Activated T-cell treated with anti-CD3 and anti-CD28 coated beads, Interleukin-2, amount 50 U/mL, for 24 hours (primary cell): ENCODE results near the gene TBC1D22A.

ENCODE experiments used
- DNase-seq: peaks from one replicate; pipeline ENCODE4 v3.0.0-alpha.2; 2020
- H3K27ac Mint-ChIP-seq: 2 replicates; pipeline ENCODE4 v1.8.0; 2020; ENCODE audit warnings: mild to moderate bottlenecking, mixed read lengths
- H3K27me3 Mint-ChIP-seq: 2 replicates; pipeline ENCODE4 v1.8.0; 2020; ENCODE audit warnings: mixed read lengths
- H3K36me3 Mint-ChIP-seq: 2 replicates; pipeline ENCODE4 v1.8.0; 2020; ENCODE audit warnings: low read depth, mixed read lengths
- H3K4me1 Mint-ChIP-seq: 2 replicates; pipeline ENCODE4 v1.8.0; 2020; ENCODE audit warnings: low read depth, mixed read lengths
- H3K4me3 Mint-ChIP-seq: 2 replicates; pipeline ENCODE4 v1.8.0; 2020; ENCODE audit warnings: mild to moderate bottlenecking, moderate library complexity, mixed read lengths
- H3K9me3 Mint-ChIP-seq: 2 replicates; pipeline ENCODE4 v1.8.0; 2020; ENCODE audit warnings: mixed read lengths

TBC1D22A gene

GRCh38 chr22:46769706-46770105 lies 7.3 kb downstream of the TBC1D22A start:
- H3K36me3 Mint-ChIP-seq: peaks cover 46% of the 10 kb centered on the region
- H3K9me3 Mint-ChIP-seq: no peaks in the 10 kb centered on the region
- H3K27me3 Mint-ChIP-seq: no peaks in the 10 kb centered on the region
- peak overlapping the region; percentile 92 for H3K27ac Mint-ChIP-seq
- DNase-seq: no peak
- H3K4me1 Mint-ChIP-seq: peaks cover 77% of the 10 kb centered on the region
- no peak overlapping the region for H3K4me3 Mint-ChIP-seq

- H3K27me3 Mint-ChIP-seq: no peaks in the 10 kb centered on the region
- H3K9me3 Mint-ChIP-seq: no peaks in the 10 kb centered on the region
- no peak for DNase-seq
- H3K27ac Mint-ChIP-seq: peak overlapping the region; percentile 92
- peaks cover 41% of the 10 kb centered on the region for H3K36me3 Mint-ChIP-seq
- H3K4me1 Mint-ChIP-seq: peaks cover 77% of the 10 kb centered on the region
- H3K4me3 Mint-ChIP-seq: no peak overlapping the region
These were observed 7.7 kb downstream of the TBC1D22A start for GRCh38 chr22:46770151-46770641.

GRCh38 chr22:46770726-46771125 lies 8.3 kb downstream of the TBC1D22A start:
- H3K9me3 Mint-ChIP-seq: no peaks in the 10 kb centered on the region
- no peaks in the 10 kb centered on the region for H3K27me3 Mint-ChIP-seq
- H3K4me1 Mint-ChIP-seq: peaks cover 80% of the 10 kb centered on the region
- no peak for DNase-seq
- peak overlapping the region; percentile 92 for H3K27ac Mint-ChIP-seq
- H3K4me3 Mint-ChIP-seq: peak overlapping the region; percentile 38
- peaks cover 39% of the 10 kb centered on the region for H3K36me3 Mint-ChIP-seq

- peak overlapping the region; percentile 76 for H3K4me3 Mint-ChIP-seq
- DNase-seq: no peak
- peaks cover 84% of the 10 kb centered on the region for H3K4me1 Mint-ChIP-seq
- H3K9me3 Mint-ChIP-seq: no peaks in the 10 kb centered on the region
- peak overlapping the region; percentile 90 for H3K27ac Mint-ChIP-seq
- H3K27me3 Mint-ChIP-seq: no peaks in the 10 kb centered on the region
- peaks cover 28% of the 10 kb centered on the region for H3K36me3 Mint-ChIP-seq
These were observed 10.6 kb downstream of the TBC1D22A start for GRCh38 chr22:46773076-46773475.

GRCh38 chr22:46774253-46774979 lies 12.0 kb downstream of the TBC1D22A start:
- Mint-ChIP-seq H3K36me3 (peaks cover 28% of the 10 kb centered on the region), H3K27ac (peak overlapping the region; percentile 90), H3K4me3 (peak overlapping the region; percentile 76), H3K27me3 (no peaks in the 10 kb centered on the region), H3K9me3 (no peaks in the 10 kb centered on the region), H3K4me1 (peaks cover 80% of the 10 kb centered on the region)
- peak; percentile 60 for DNase-seq

GRCh38 chr22:46774980-46775849 lies 12.8 kb downstream of the TBC1D22A start:
- no peak for DNase-seq
- Mint-ChIP-seq H3K27me3 (no peaks in the 10 kb centered on the region), H3K4me1 (peaks cover 80% of the 10 kb centered on the region), H3K27ac (peak overlapping the region; percentile 90), H3K36me3 (peaks cover 27% of the 10 kb centered on the region), H3K9me3 (no peaks in the 10 kb centered on the region), H3K4me3 (peak overlapping the region; percentile 76)

- DNase-seq: no peak
- Mint-ChIP-seq H3K4me3 (peak overlapping the region; percentile 76), H3K27ac (peak overlapping the region; percentile 90), H3K9me3 (no peaks in the 10 kb centered on the region), H3K27me3 (no peaks in the 10 kb centered on the region), H3K36me3 (peaks cover 25% of the 10 kb centered on the region), H3K4me1 (peaks cover 72% of the 10 kb centered on the region)
These were observed 13.7 kb downstream of the TBC1D22A start for GRCh38 chr22:46775850-46776826.

GRCh38 chr22:46776876-46777608 lies 14.6 kb downstream of the TBC1D22A start:
- Mint-ChIP-seq H3K4me3 (peak overlapping the region; percentile 50), H3K4me1 (peaks cover 73% of the 10 kb centered on the region), H3K27me3 (no peaks in the 10 kb centered on the region), H3K9me3 (no peaks in the 10 kb centered on the region), H3K36me3 (peaks cover 25% of the 10 kb centered on the region), H3K27ac (peak overlapping the region; percentile 90)
- no peak for DNase-seq

GRCh38 chr22:46777609-46777970 lies 15.1 kb downstream of the TBC1D22A start:
- DNase-seq: peak; percentile 71
- peaks cover 76% of the 10 kb centered on the region for H3K4me1 Mint-ChIP-seq
- peak overlapping the region; percentile 90 for H3K27ac Mint-ChIP-seq
- no peaks in the 10 kb centered on the region for H3K9me3 Mint-ChIP-seq
- no peaks in the 10 kb centered on the region for H3K27me3 Mint-ChIP-seq
- peak overlapping the region; percentile 50 for H3K4me3 Mint-ChIP-seq
- H3K36me3 Mint-ChIP-seq: peaks cover 28% of the 10 kb centered on the region

GRCh38 chr22:46779023-46779422 lies 16.6 kb downstream of the TBC1D22A start:
- H3K36me3 Mint-ChIP-seq: peaks cover 27% of the 10 kb centered on the region
- no peak overlapping the region for H3K4me3 Mint-ChIP-seq
- peaks cover 63% of the 10 kb centered on the region for H3K4me1 Mint-ChIP-seq
- no peaks in the 10 kb centered on the region for H3K9me3 Mint-ChIP-seq
- no peaks in the 10 kb centered on the region for H3K27me3 Mint-ChIP-seq
- H3K27ac Mint-ChIP-seq: peak overlapping the region; percentile 3
- no peak for DNase-seq

- Mint-ChIP-seq H3K4me1 (peaks cover 57% of the 10 kb centered on the region), H3K36me3 (peaks cover 27% of the 10 kb centered on the region), H3K9me3 (no peaks in the 10 kb centered on the region), H3K27ac (peak overlapping the region; percentile 3), H3K4me3 (no peak overlapping the region), H3K27me3 (no peaks in the 10 kb centered on the region)
- no peak for DNase-seq
These were observed 17.2 kb downstream of the TBC1D22A start for GRCh38 chr22:46779651-46780050.

GRCh38 chr22:46780453-46780852 lies 18.0 kb downstream of the TBC1D22A start:
- H3K9me3 Mint-ChIP-seq: no peaks in the 10 kb centered on the region
- peak overlapping the region; percentile 59 for H3K27ac Mint-ChIP-seq
- peaks cover 55% of the 10 kb centered on the region for H3K4me1 Mint-ChIP-seq
- no peaks in the 10 kb centered on the region for H3K27me3 Mint-ChIP-seq
- no peak overlapping the region for H3K4me3 Mint-ChIP-seq
- DNase-seq: no peak
- H3K36me3 Mint-ChIP-seq: peaks cover 27% of the 10 kb centered on the region

- Mint-ChIP-seq H3K4me3 (no peak overlapping the region), H3K27ac (peak overlapping the region; percentile 56), H3K27me3 (no peaks in the 10 kb centered on the region), H3K36me3 (peaks cover 27% of the 10 kb centered on the region), H3K4me1 (peaks cover 50% of the 10 kb centered on the region), H3K9me3 (no peaks in the 10 kb centered on the region)
- no peak for DNase-seq
These were observed 18.8 kb downstream of the TBC1D22A start for GRCh38 chr22:46781291-46781690.
